ENCODE measurements around the gene HSPD1. TPM values are rescaled to one million over a fixed set of nuclear protein-coding genes. Genes with fewer than 3 reads are reported as not detected.

Gene HSPD1
- total RNA-seq, 1 donor from 2014 or later: 329 TPM

DNA sequence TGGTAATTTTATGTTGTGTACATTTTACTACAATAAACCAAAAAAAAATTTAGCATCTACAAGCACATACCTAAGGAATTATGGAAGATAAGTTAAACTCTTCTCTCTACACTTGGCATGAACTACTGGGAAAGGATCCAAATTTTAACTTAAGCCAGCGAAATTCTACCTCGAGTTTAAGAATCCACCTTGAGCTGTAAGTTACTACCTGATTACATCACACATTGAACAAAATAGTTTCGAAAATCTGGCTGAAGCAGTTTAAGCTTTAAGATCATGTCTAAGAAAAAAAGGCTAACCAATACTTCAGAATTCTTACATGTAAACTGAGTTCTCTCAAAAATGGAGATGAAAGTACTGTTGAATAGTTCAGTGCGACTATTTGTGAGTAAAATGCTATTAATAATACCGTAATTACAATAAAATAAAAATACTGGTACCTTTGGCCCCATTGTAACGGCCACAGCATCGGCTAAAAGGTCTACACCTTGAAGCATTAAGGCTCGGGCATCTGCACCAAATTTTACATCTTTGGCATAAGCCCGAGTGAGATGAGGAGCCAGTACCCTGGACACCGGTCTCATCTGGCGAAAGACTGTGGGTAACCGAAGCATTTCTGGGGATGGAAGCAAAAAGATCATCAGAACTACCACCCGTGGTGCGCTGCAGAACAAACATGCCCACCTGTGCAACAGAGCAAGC, 1.3 kb downstream of the HSPD1 start:
- FAIRE-seq (no peak), DNase-seq (ENCODE audit: low read depth) (no peak)
- peak overlapping the region; percentile 87 for H3K4me3 ChIP-seq (ENCODE audit: insufficient read depth, low read depth, low read length)
- no peak for TF ChIP-seq EZH2 (IDR thresholded peaks at IDR 0.05; ENCODE audit: insufficient read depth, low read length)
- TF ChIP-seq, protein P1, sequence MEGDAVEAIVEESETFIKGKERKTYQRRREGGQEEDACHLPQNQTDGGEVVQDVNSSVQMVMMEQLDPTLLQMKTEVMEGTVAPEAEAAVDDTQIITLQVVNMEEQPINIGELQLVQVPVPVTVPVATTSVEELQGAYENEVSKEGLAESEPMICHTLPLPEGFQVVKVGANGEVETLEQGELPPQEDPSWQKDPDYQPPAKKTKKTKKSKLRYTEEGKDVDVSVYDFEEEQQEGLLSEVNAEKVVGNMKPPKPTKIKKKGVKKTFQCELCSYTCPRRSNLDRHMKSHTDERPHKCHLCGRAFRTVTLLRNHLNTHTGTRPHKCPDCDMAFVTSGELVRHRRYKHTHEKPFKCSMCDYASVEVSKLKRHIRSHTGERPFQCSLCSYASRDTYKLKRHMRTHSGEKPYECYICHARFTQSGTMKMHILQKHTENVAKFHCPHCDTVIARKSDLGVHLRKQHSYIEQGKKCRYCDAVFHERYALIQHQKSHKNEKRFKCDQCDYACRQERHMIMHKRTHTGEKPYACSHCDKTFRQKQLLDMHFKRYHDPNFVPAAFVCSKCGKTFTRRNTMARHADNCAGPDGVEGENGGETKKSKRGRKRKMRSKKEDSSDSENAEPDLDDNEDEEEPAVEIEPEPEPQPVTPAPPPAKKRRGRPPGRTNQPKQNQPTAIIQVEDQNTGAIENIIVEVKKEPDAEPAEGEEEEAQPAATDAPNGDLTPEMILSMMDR (IDR thresholded peaks at IDR 0.05; ENCODE audit: insufficient read depth, low read depth, low read length): no peak
- H3K9ac ChIP-seq (ENCODE audit: low read length): peak overlapping the region; percentile 87
- peaks cover 56% of the 10 kb centered on the region for H4K20me1 ChIP-seq (ENCODE audit: insufficient read depth, low read length)
- H3K36me3 Mint-ChIP-seq (ENCODE audit: low read depth, unreplicated experiment): peaks cover 12% of the 10 kb centered on the region
- no peaks in the 10 kb centered on the region for H3K27me3 ChIP-seq (ENCODE audit: insufficient read depth, low read length)
- H3K9me3 ChIP-seq (ENCODE audit: insufficient read depth, low read depth, low read length): no peaks in the 10 kb centered on the region
- peaks cover 12% of the 10 kb centered on the region for H3K4me1 ChIP-seq (ENCODE audit: insufficient read depth, low read length)
- H3K27ac Mint-ChIP-seq (ENCODE audit: unreplicated experiment): peak overlapping the region; percentile 83
- H2AFZ ChIP-seq (ENCODE audit: low read depth, low read length): peak overlapping the region; percentile 72
- H3K9me3 Mint-ChIP-seq (ENCODE audit: unreplicated experiment): no peaks in the 10 kb centered on the region
- H3K27me3 Mint-ChIP-seq (ENCODE audit: low read depth, unreplicated experiment): no peaks in the 10 kb centered on the region
- peaks cover 34% of the 10 kb centered on the region for H3K4me1 Mint-ChIP-seq (ENCODE audit: low read depth, unreplicated experiment)
- H3K4me2 ChIP-seq (ENCODE audit: low read length): peak overlapping the region; percentile 85
- peaks cover 39% of the 10 kb centered on the region for H3K36me3 ChIP-seq (ENCODE audit: insufficient read depth, low read length)
- H3K27ac ChIP-seq (ENCODE audit: low read depth, low read length): peak overlapping the region; percentile 89
- H3K4me3 Mint-ChIP-seq (ENCODE audit: unreplicated experiment): peak overlapping the region; percentile 95
- peaks cover 89% of the 10 kb centered on the region for H3K79me2 ChIP-seq (ENCODE audit: insufficient read depth, low read length)

DNA sequence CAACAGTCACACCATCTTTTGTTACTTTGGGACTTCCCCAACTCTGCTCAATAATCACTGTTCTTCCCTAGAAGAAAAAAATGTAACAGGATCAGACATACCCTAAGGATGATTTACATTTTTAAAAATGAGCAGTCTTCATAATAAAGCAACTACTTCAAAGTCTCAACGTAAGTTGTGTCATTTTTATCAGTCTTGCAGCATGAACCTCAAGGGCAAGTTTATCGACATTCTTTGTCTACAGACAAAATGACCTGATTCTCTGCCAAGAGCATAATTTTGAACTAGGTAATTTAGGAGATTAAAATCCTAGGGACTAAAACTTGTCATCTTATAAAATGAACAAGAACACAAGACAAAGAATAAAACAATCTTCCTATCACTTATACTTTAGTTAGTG, 2.3 kb downstream of the HSPD1 start:
- Histone ChIP-seq H3K27me3 (ENCODE audit: insufficient read depth, low read length) (no peaks in the 10 kb centered on the region), H3K4me1 (ENCODE audit: insufficient read depth, low read length) (peaks cover 12% of the 10 kb centered on the region), H4K20me1 (ENCODE audit: insufficient read depth, low read length) (peaks cover 62% of the 10 kb centered on the region), H3K36me3 (ENCODE audit: insufficient read depth, low read length) (peaks cover 45% of the 10 kb centered on the region), H3K79me2 (ENCODE audit: insufficient read depth, low read length) (peaks cover 81% of the 10 kb centered on the region), H3K4me2 (ENCODE audit: low read length) (peak overlapping the region; percentile 85), H3K9ac (ENCODE audit: low read length) (no peak overlapping the region), H3K27ac (ENCODE audit: low read depth, low read length) (no peak overlapping the region), H3K9me3 (ENCODE audit: insufficient read depth, low read depth, low read length) (no peaks in the 10 kb centered on the region), H2AFZ (ENCODE audit: low read depth, low read length) (no peak overlapping the region), H3K4me3 (ENCODE audit: insufficient read depth, low read depth, low read length) (peak overlapping the region; percentile 87)
- Mint-ChIP-seq H3K27me3 (ENCODE audit: low read depth, unreplicated experiment) (no peaks in the 10 kb centered on the region), H3K27ac (ENCODE audit: unreplicated experiment) (peak overlapping the region; percentile 8), H3K4me1 (ENCODE audit: low read depth, unreplicated experiment) (peaks cover 32% of the 10 kb centered on the region), H3K36me3 (ENCODE audit: low read depth, unreplicated experiment) (peaks cover 18% of the 10 kb centered on the region), H3K9me3 (ENCODE audit: unreplicated experiment) (no peaks in the 10 kb centered on the region), H3K4me3 (ENCODE audit: unreplicated experiment) (peak overlapping the region; percentile 95)
- no peak for FAIRE-seq
- TF ChIP-seq EZH2 (IDR thresholded peaks at IDR 0.05; ENCODE audit: insufficient read depth, low read length): no peak
- TF ChIP-seq, protein P1 (IDR thresholded peaks at IDR 0.05; ENCODE audit: insufficient read depth, low read depth, low read length): no peak
- DNase-seq (ENCODE audit: low read depth): no peak

DNA sequence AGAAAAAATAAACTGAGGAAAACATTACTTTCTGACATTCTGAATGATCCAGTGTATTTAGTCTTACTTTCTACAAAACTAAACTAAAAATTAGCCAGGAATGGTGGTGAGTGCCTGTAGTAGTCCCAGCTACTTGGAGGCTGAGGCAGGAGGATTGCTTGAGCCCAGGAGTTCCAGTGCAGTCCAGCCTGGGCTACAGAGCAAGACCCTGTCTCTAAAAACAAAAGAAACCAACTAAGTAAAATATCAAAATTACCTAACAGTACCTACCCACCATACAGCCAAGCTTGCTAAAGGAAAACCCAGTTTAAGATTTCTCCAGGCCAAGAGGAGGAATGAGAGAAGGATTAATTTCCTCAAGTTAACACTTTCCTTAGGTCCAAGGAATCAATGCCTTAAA, 2.9 kb downstream of the HSPD1 start:
- peaks cover 59% of the 10 kb centered on the region for H4K20me1 ChIP-seq (ENCODE audit: insufficient read depth, low read length)
- Mint-ChIP-seq H3K36me3 (ENCODE audit: low read depth, unreplicated experiment) (peaks cover 18% of the 10 kb centered on the region), H3K4me3 (ENCODE audit: unreplicated experiment) (peak overlapping the region; percentile 95), H3K4me1 (ENCODE audit: low read depth, unreplicated experiment) (peaks cover 27% of the 10 kb centered on the region), H3K27me3 (ENCODE audit: low read depth, unreplicated experiment) (no peaks in the 10 kb centered on the region), H3K27ac (ENCODE audit: unreplicated experiment) (no peak overlapping the region), H3K9me3 (ENCODE audit: unreplicated experiment) (no peaks in the 10 kb centered on the region)
- peaks cover 6% of the 10 kb centered on the region for H3K4me1 ChIP-seq (ENCODE audit: insufficient read depth, low read length)
- peak overlapping the region; percentile 8 for H3K4me3 ChIP-seq (ENCODE audit: insufficient read depth, low read depth, low read length)
- peak overlapping the region; percentile 85 for H3K4me2 ChIP-seq (ENCODE audit: low read length)
- peaks cover 78% of the 10 kb centered on the region for H3K79me2 ChIP-seq (ENCODE audit: insufficient read depth, low read length)
- FAIRE-seq (no peak), DNase-seq (ENCODE audit: low read depth) (no peak)
- H3K9ac ChIP-seq (ENCODE audit: low read length): no peak overlapping the region
- H3K9me3 ChIP-seq (ENCODE audit: insufficient read depth, low read depth, low read length): no peaks in the 10 kb centered on the region
- no peak overlapping the region for H3K27ac ChIP-seq (ENCODE audit: low read depth, low read length)
- TF ChIP-seq, protein P1 (IDR thresholded peaks at IDR 0.05; ENCODE audit: insufficient read depth, low read depth, low read length): no peak
- no peak for TF ChIP-seq EZH2 (IDR thresholded peaks at IDR 0.05; ENCODE audit: insufficient read depth, low read length)
- H3K36me3 ChIP-seq (ENCODE audit: insufficient read depth, low read length): peaks cover 46% of the 10 kb centered on the region
- no peak overlapping the region for H2AFZ ChIP-seq (ENCODE audit: low read depth, low read length)
- no peaks in the 10 kb centered on the region for H3K27me3 ChIP-seq (ENCODE audit: insufficient read depth, low read length)

Data from astrocyte (in vitro differentiated cells and primary cell).